ENCODE measurements around the gene TNS1. TPM values are rescaled to one million over a fixed set of nuclear protein-coding genes. Genes with fewer than 3 reads are reported as not detected.
"Not testable (repeated sequence)": the region's sequence is repeated elsewhere in the genome, so short reads cannot be mapped to it uniquely, and the experiment has no call there.

TNS1 gene
- polyA plus RNA-seq, 1 of the 3 experiments (the other 2 are of a cell fraction) = 12.1 TPM

DNA sequence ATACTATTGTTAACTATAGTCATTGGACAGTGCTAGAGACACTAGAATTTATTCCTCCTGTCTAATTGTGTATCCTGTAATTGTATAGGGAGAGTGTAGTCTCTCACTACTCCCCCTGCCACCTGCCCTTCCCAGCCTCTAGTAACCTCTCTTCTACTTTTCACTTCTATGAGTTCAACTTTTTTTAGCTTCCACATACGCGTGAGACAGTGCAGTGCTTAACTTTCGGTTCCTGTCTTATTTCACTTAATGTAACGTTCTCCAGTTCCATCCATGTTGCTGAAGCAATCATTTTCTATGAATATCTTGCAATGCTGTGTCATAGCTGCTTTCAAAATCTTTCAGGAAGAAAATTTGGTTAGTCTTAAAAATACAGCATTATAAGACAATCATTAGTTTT is 43.4 kb upstream of the TNS1 start:
- no peaks in the 10 kb centered on the region for H3K9me3 ChIP-seq
- H3K36me3 ChIP-seq (replicated peaks in 1 of 2; ENCODE audit: control insufficient read depth in 1 of 2, insufficient read depth in 2 of 2, low read length in 1 of 2) = no peaks in the 10 kb centered on the region
- CTCF ChIA-PET = interaction anchor here (0.6 to 3.3 kb wide), 7 partner anchors 11 to 261 kb away, joined by 3 to 12 read pairs (median 5); partner anchors contain the start of gene RUFY4
- no peaks in the 10 kb centered on the region for H3F3A ChIP-seq (replicated peaks; ENCODE audit: insufficient read depth)
- no peak overlapping the region for H2AFZ ChIP-seq (ENCODE audit: low read depth)
- no peaks in the 10 kb centered on the region for H3K79me2 ChIP-seq (ENCODE audit: insufficient read depth)
- POLR2A ChIA-PET = no interaction called here
- no peak overlapping the region for H3K4me2 ChIP-seq
- H4K20me1 ChIP-seq (ENCODE audit: insufficient read depth) = no peaks in the 10 kb centered on the region
- no peak overlapping the region for H3K27ac ChIP-seq (ENCODE audit: low read depth in 2 of 2, low read length in 1 of 2)
- no peak for DNase-seq
- no peak overlapping the region for H3K9ac ChIP-seq
- 67% methylated on average over 4 of the region's 4 CpGs for WGBS (ENCODE audit: low lambda C conversion rate)
- no peak overlapping the region for H3K4me3 ChIP-seq (ENCODE audit: low read depth in 2 of 2, low read length in 1 of 2)
- no peaks in the 10 kb centered on the region for H3K9me2 ChIP-seq
- no peak for TF ChIP-seq TCF12 (IDR thresholded peaks at IDR 0.05)
- TF ChIP-seq FOXM1 (IDR thresholded peaks at IDR 0.05; ENCODE audit: low read depth) = no peak
- no peak for TF ChIP-seq ELF1 (IDR thresholded peaks at IDR 0.05)
- TF ChIP-seq, protein P1, sequence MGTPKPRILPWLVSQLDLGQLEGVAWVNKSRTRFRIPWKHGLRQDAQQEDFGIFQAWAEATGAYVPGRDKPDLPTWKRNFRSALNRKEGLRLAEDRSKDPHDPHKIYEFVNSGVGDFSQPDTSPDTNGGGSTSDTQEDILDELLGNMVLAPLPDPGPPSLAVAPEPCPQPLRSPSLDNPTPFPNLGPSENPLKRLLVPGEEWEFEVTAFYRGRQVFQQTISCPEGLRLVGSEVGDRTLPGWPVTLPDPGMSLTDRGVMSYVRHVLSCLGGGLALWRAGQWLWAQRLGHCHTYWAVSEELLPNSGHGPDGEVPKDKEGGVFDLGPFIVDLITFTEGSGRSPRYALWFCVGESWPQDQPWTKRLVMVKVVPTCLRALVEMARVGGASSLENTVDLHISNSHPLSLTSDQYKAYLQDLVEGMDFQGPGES (IDR thresholded peaks at IDR 0.05; ENCODE audit: low read depth, low read length) = no peak
- no peak for TF ChIP-seq TEAD4 (IDR thresholded peaks at IDR 0.05; ENCODE audit: borderline replicate concordance, insufficient read depth)
- no peak for TF ChIP-seq NFIC (IDR thresholded peaks at IDR 0.05; ENCODE audit: borderline replicate concordance)
- no peak for TF ChIP-seq EP300 (IDR thresholded peaks at IDR 0.05; ENCODE audit: borderline replicate concordance in 1 of 2, low read depth in 1 of 2, low read length in 1 of 2)
- TF ChIP-seq, protein P2, sequence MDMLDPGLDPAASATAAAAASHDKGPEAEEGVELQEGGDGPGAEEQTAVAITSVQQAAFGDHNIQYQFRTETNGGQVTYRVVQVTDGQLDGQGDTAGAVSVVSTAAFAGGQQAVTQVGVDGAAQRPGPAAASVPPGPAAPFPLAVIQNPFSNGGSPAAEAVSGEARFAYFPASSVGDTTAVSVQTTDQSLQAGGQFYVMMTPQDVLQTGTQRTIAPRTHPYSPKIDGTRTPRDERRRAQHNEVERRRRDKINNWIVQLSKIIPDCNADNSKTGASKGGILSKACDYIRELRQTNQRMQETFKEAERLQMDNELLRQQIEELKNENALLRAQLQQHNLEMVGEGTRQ (IDR thresholded peaks at IDR 0.05; ENCODE audit: borderline replicate concordance, low read depth, low read length) = no peak
- TF ChIP-seq, protein P3, sequence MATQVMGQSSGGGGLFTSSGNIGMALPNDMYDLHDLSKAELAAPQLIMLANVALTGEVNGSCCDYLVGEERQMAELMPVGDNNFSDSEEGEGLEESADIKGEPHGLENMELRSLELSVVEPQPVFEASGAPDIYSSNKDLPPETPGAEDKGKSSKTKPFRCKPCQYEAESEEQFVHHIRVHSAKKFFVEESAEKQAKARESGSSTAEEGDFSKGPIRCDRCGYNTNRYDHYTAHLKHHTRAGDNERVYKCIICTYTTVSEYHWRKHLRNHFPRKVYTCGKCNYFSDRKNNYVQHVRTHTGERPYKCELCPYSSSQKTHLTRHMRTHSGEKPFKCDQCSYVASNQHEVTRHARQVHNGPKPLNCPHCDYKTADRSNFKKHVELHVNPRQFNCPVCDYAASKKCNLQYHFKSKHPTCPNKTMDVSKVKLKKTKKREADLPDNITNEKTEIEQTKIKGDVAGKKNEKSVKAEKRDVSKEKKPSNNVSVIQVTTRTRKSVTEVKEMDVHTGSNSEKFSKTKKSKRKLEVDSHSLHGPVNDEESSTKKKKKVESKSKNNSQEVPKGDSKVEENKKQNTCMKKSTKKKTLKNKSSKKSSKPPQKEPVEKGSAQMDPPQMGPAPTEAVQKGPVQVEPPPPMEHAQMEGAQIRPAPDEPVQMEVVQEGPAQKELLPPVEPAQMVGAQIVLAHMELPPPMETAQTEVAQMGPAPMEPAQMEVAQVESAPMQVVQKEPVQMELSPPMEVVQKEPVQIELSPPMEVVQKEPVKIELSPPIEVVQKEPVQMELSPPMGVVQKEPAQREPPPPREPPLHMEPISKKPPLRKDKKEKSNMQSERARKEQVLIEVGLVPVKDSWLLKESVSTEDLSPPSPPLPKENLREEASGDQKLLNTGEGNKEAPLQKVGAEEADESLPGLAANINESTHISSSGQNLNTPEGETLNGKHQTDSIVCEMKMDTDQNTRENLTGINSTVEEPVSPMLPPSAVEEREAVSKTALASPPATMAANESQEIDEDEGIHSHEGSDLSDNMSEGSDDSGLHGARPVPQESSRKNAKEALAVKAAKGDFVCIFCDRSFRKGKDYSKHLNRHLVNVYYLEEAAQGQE (IDR thresholded peaks at IDR 0.05; ENCODE audit: low read depth, low read length) = no peak
- TF ChIP-seq, protein P4, sequence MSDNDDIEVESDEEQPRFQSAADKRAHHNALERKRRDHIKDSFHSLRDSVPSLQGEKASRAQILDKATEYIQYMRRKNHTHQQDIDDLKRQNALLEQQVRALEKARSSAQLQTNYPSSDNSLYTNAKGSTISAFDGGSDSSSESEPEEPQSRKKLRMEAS (IDR thresholded peaks at IDR 0.05; ENCODE audit: low read depth) = no peak
- no peaks in the 10 kb centered on the region for H3K27me3 ChIP-seq (ENCODE audit: insufficient read depth)
- H3K4me1 ChIP-seq (ENCODE audit: control insufficient read depth in 1 of 2, insufficient read depth in 2 of 2, low read depth in 1 of 2, low read length in 1 of 2) = no peaks in the 10 kb centered on the region

DNA sequence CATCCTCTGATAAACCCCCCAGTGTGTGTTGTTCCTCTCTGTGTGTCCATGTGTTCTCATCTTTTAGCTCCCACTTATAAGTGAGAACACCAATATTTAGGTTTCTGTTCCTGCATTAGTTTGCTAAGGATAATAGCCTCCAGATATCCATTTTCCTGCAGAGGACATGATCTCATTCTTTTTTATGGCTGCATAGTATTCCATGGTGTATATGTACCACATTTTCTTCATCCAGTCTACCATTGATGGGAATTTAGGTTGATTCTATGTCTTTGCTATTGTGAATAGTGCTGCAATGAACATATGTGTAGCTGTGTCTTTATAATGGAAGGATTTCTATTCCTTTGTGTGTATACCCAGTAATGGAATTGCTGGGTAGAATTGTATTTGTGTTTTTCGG is 41.8 kb upstream of the TNS1 start:
- H3K27ac ChIP-seq (ENCODE audit: low read depth in 2 of 2, low read length in 1 of 2); H3K4me1 ChIP-seq (ENCODE audit: control insufficient read depth in 1 of 2, insufficient read depth in 2 of 2, low read depth in 1 of 2, low read length in 1 of 2); H3K9ac ChIP-seq; POLR2A ChIA-PET; H3K4me2 ChIP-seq; H3K9me2 ChIP-seq; H3F3A ChIP-seq (replicated peaks; ENCODE audit: insufficient read depth); H3K9me3 ChIP-seq; H3K79me2 ChIP-seq (ENCODE audit: insufficient read depth); H3K4me3 ChIP-seq (ENCODE audit: low read depth in 2 of 2, low read length in 1 of 2); DNase-seq; H4K20me1 ChIP-seq (ENCODE audit: insufficient read depth); H2AFZ ChIP-seq (ENCODE audit: low read depth); H3K36me3 ChIP-seq (replicated peaks in 1 of 2; ENCODE audit: control insufficient read depth in 1 of 2, insufficient read depth in 2 of 2, low read length in 1 of 2): not testable (repeated sequence)
- CTCF ChIA-PET = interaction anchor here (0.6 to 3.3 kb wide), 11 partner anchors 9 to 259 kb away, joined by 3 to 12 read pairs (median 5); no protein-coding TSS in a partner anchor
- peaks cover 12% of the 10 kb centered on the region; the same call in 1 of the 2 replicates for H3K27me3 ChIP-seq (ENCODE audit: insufficient read depth)
- WGBS (ENCODE audit: low lambda C conversion rate) = 70% methylated on average over 1 of the region's 1 CpG
